GM21447 (cell line): ENCODE data around the gene PPFIA4.
"Not testable (repeated sequence)": the region's sequence is repeated elsewhere in the genome, so short reads cannot be mapped to it uniquely, and the experiment has no call there.

Experiments
- ATAC-seq: cut with Tn5 transposase; IDR thresholded peaks from one replicate; pipeline ENCODE4 v1.9.1; 2021; ENCODE audit not compliant: unreplicated experiment

The PPFIA4 gene

GRCh38 chr1:203011582-203011981 lies 14.7 kb upstream of the PPFIA4 start:
- ATAC-seq: no peak

- no peak for ATAC-seq
Observed at GRCh38 chr1:203017061-203017460, 9.2 kb upstream of the PPFIA4 start.

GRCh38 chr1:203017692-203018091 lies 8.6 kb upstream of the PPFIA4 start:
- ATAC-seq: no peak

- ATAC-seq: not testable (repeated sequence)
Observed at GRCh38 chr1:203022855-203023254, 3.4 kb upstream of the PPFIA4 start.

- no peak for ATAC-seq
Observed at GRCh38 chr1:203025686-203026030, 633 bp upstream of the PPFIA4 start.

- peak; percentile 23 for ATAC-seq
Observed at GRCh38 chr1:203026666-203027663, 674 bp downstream of the PPFIA4 start.

GRCh38 chr1:203028067-203028783 lies 1.9 kb downstream of the PPFIA4 start:
- ATAC-seq: no peak

- no peak for ATAC-seq
Observed at GRCh38 chr1:203028784-203029553, 2.7 kb downstream of the PPFIA4 start.

- ATAC-seq: no peak
Observed at GRCh38 chr1:203031467-203031866, 5.2 kb downstream of the PPFIA4 start.

GRCh38 chr1:203033287-203033686 lies 7.0 kb downstream of the PPFIA4 start:
- ATAC-seq: no peak

- no peak for ATAC-seq
Observed at GRCh38 chr1:203033917-203034316, 7.6 kb downstream of the PPFIA4 start.

- ATAC-seq: no peak
Observed at GRCh38 chr1:203034422-203035110, 8.3 kb downstream of the PPFIA4 start.

GRCh38 chr1:203035111-203036000 lies 9.1 kb downstream of the PPFIA4 start:
- ATAC-seq: no peak

GRCh38 chr1:203036135-203036534 lies 9.8 kb downstream of the PPFIA4 start:
- no peak for ATAC-seq

GRCh38 chr1:203036537-203036936 lies 10.2 kb downstream of the PPFIA4 start:
- ATAC-seq: no peak

GRCh38 chr1:203037509-203038190 lies 11.4 kb downstream of the PPFIA4 start:
- ATAC-seq: no peak

GRCh38 chr1:203038217-203038741 lies 12.0 kb downstream of the PPFIA4 start:
- peak; percentile 81 for ATAC-seq

GRCh38 chr1:203038891-203039608 lies 12.8 kb downstream of the PPFIA4 start:
- ATAC-seq: no peak
